Measurements from ENCODE around the gene ATP11A. TPM values are rescaled to one million over a fixed set of nuclear protein-coding genes. Genes with fewer than 3 reads are reported as not detected.

ATP11A gene
- total RNA-seq, 1 experiment from 2014 or later: 65.3 TPM

GRCh38 chr13:112680741-112681360 is 9.0 kb upstream of the ATP11A start:
- Histone ChIP-seq H3K27ac (ENCODE audit: insufficient read length, low read depth, low read length) (no peak overlapping the region), H3K18ac (ENCODE audit: insufficient read length, low read depth, low read length) (no peak overlapping the region), H3K9ac (ENCODE audit: extremely low read depth, insufficient read length, low read length) (no peak overlapping the region), H3K4me2 (ENCODE audit: insufficient read depth, insufficient read length, low read length) (no peak overlapping the region), H3K4ac (ENCODE audit: low read depth, low read length) (no peak overlapping the region), H2BK15ac (ENCODE audit: low read depth, low read length) (no peak overlapping the region), H4K91ac (ENCODE audit: insufficient read length, low read depth, low read length) (no peak overlapping the region), H2AK5ac (ENCODE audit: insufficient read length, low read length) (no peak overlapping the region), H3K23ac (ENCODE audit: insufficient read length, low read depth, low read length) (no peak overlapping the region), H2BK12ac (ENCODE audit: insufficient read length, low read depth, low read length) (no peak overlapping the region), H3K56ac (ENCODE audit: insufficient read length, low read depth, low read length) (no peak overlapping the region), H3T11ph (ENCODE audit: low read length) (no peak overlapping the region), H3K23me2 (ENCODE audit: insufficient read length, low read depth, low read length, poor library complexity, severe bottlenecking) (no peaks in the 10 kb centered on the region), H3K14ac (ENCODE audit: insufficient read depth, low read length) (no peak overlapping the region), H3K9me3 (ENCODE audit: control insufficient read depth, low read depth, low read length) (no peaks in the 10 kb centered on the region), H2BK20ac (ENCODE audit: low read depth, low read length, poor library complexity, severe bottlenecking) (no peak overlapping the region), H4K20me1 (ENCODE audit: control insufficient read depth, insufficient read depth, insufficient read length) (no peaks in the 10 kb centered on the region), H3K79me1 (ENCODE audit: insufficient read depth, low read depth, low read length, poor library complexity, severe bottlenecking) (no peaks in the 10 kb centered on the region), H3K4me1 (ENCODE audit: insufficient read depth, low read length) (peaks cover 4% of the 10 kb centered on the region; the same call in 1 of the 2 replicates), H3K27me3 (ENCODE audit: insufficient read depth, low read length) (no peaks in the 10 kb centered on the region), H2BK5ac (ENCODE audit: insufficient read length, low read length) (no peak overlapping the region), H2BK120ac (ENCODE audit: low read depth, low read length, poor library complexity, severe bottlenecking) (no peak overlapping the region), H4K5ac (ENCODE audit: insufficient read length, low read depth, low read length) (no peak overlapping the region), H2AFZ (ENCODE audit: low read length) (no peak overlapping the region), H3K79me2 (ENCODE audit: insufficient read depth, low read length) (no peaks in the 10 kb centered on the region), H4K8ac (replicated peaks; ENCODE audit: insufficient read length, low read depth, low read length) (no peak overlapping the region)
- peaks cover 0 to 6% (median 3%) of the 10 kb centered on the region in 3 experiments; a peak in 2 of 7 replicates for H3K36me3 Mint-ChIP-seq (ENCODE audit: insufficient read depth in 1 of 3, low read depth in 3 of 3)
- no peak overlapping the region for H3K27ac Mint-ChIP-seq
- peaks cover 13% of the 10 kb centered on the region for H3K27me3 Mint-ChIP-seq (ENCODE audit: low read depth)
- H3K4me1 Mint-ChIP-seq: peaks cover 4 to 5% of the 10 kb centered on the region in 2 experiments
- TF ChIP-seq CTCF (conservative IDR thresholded peaks at IDR 0.05): no peak
- DNase-seq: peak; percentile 12
- H3K9me3 Mint-ChIP-seq: peaks cover 9 to 12% of the 10 kb centered on the region in 2 experiments
- WGBS (ENCODE audit: extremely low coverage, insufficient read length, low lambda C conversion rate): no CpG with 5 or more reads among the region's 17 CpGs
- no peak overlapping the region for H3K4me3 Mint-ChIP-seq

All from H9 (cell line).